ENCODE measurements around the gene PTAFR. TPM values are rescaled to one million over a fixed set of nuclear protein-coding genes. Genes with fewer than 3 reads are reported as not detected.

The PTAFR gene
- total RNA-seq, 3 donors from 2014 or later = 5.6 to 8.3 (median 6.2) TPM

- Histone ChIP-seq H3K27me3 (no peaks in the 10 kb centered on the region), H3K27ac (no peak overlapping the region), H3K4me3 (no peak overlapping the region), H3K4me1 (no peaks in the 10 kb centered on the region), H3K9me3 (no peaks in the 10 kb centered on the region), H3K36me3 (no peaks in the 10 kb centered on the region)
- TF ChIP-seq POLR2A (IDR thresholded peaks at IDR 0.05) (no peak), POLR2AphosphoS5 (IDR thresholded peaks at IDR 0.05) (no peak), CTCF (IDR thresholded peaks at IDR 0.05) (no peak)
- intact Hi-C loops (cut with DNase I; ENCODE audit: low total_unique reads) = loop anchor here (10.0 kb wide), 1 partner anchor 94 kb away; no protein-coding TSS in a partner anchor
- DNase-seq (ENCODE audit: low spot score in 2 of 2) = no peak
These were observed 65.3 kb downstream of the PTAFR start for GRCh38 chr1:28111157-28111556.

- H3K9me3 ChIP-seq = no peaks in the 10 kb centered on the region
- no peak for DNase-seq (ENCODE audit: low spot score in 2 of 2)
- no peaks in the 10 kb centered on the region for H3K36me3 ChIP-seq
- H3K4me3 ChIP-seq = no peak overlapping the region
- H3K4me1 ChIP-seq = no peaks in the 10 kb centered on the region
- TF ChIP-seq CTCF (IDR thresholded peaks at IDR 0.05) = no peak
- no peak for TF ChIP-seq POLR2A (IDR thresholded peaks at IDR 0.05)
- no peak for TF ChIP-seq POLR2AphosphoS5 (IDR thresholded peaks at IDR 0.05)
- intact Hi-C loops (cut with DNase I; ENCODE audit: low total_unique reads) = loop anchor here (10.0 kb wide), 1 partner anchor 94 kb away; no protein-coding TSS in a partner anchor
- H3K27ac ChIP-seq = no peak overlapping the region
- H3K27me3 ChIP-seq = no peaks in the 10 kb centered on the region
These were observed 65.9 kb downstream of the PTAFR start for GRCh38 chr1:28110555-28110954.

GRCh38 chr1:28109639-28110038 lies 66.9 kb downstream of the PTAFR start:
- Histone ChIP-seq H3K27ac (no peak overlapping the region), H3K4me1 (no peaks in the 10 kb centered on the region), H3K27me3 (no peaks in the 10 kb centered on the region), H3K9me3 (no peaks in the 10 kb centered on the region), H3K36me3 (no peaks in the 10 kb centered on the region), H3K4me3 (no peak overlapping the region)
- TF ChIP-seq POLR2AphosphoS5 (IDR thresholded peaks at IDR 0.05) (no peak), POLR2A (IDR thresholded peaks at IDR 0.05) (no peak), CTCF (IDR thresholded peaks at IDR 0.05) (no peak)
- intact Hi-C loops (cut with DNase I; ENCODE audit: low total_unique reads) = loop anchor here (10.0 kb wide), 1 partner anchor 95 kb away; no protein-coding TSS in a partner anchor
- DNase-seq (ENCODE audit: low spot score in 2 of 2) = no peak

GRCh38 chr1:28108001-28108400 lies 68.5 kb downstream of the PTAFR start:
- no peak overlapping the region for H3K27ac ChIP-seq
- DNase-seq (ENCODE audit: low spot score in 2 of 2) = no peak
- H3K36me3 ChIP-seq = no peaks in the 10 kb centered on the region
- H3K9me3 ChIP-seq = no peaks in the 10 kb centered on the region
- H3K4me1 ChIP-seq = no peaks in the 10 kb centered on the region
- intact Hi-C loops (cut with DNase I; ENCODE audit: low total_unique reads) = no loop called here
- TF ChIP-seq POLR2AphosphoS5 (IDR thresholded peaks at IDR 0.05) (no peak), POLR2A (IDR thresholded peaks at IDR 0.05) (no peak), CTCF (IDR thresholded peaks at IDR 0.05) (no peak)
- H3K27me3 ChIP-seq = no peaks in the 10 kb centered on the region
- H3K4me3 ChIP-seq = no peak overlapping the region

- DNase-seq (ENCODE audit: low spot score in 2 of 2) = no peak
- Histone ChIP-seq H3K4me3 (peak overlapping the region; percentile 12 to 47 (median 35)), H3K27ac (peak overlapping the region; percentile 48 to 52), H3K27me3 (no peaks in the 10 kb centered on the region), H3K9me3 (no peaks in the 10 kb centered on the region), H3K4me1 (no peaks in the 10 kb centered on the region), H3K36me3 (no peaks in the 10 kb centered on the region)
- intact Hi-C loops (cut with DNase I; ENCODE audit: low total_unique reads) = no loop called here
- no peak for TF ChIP-seq POLR2A (IDR thresholded peaks at IDR 0.05)
- no peak for TF ChIP-seq CTCF (IDR thresholded peaks at IDR 0.05)
- TF ChIP-seq POLR2AphosphoS5 (IDR thresholded peaks at IDR 0.05) = no peak
These were observed 71.5 kb downstream of the PTAFR start for GRCh38 chr1:28104866-28105467.
